OCI-LY3 (cell line): Measurements from ENCODE around the gene CNGB1.

Experiments
- CTCF ChIP-seq: fragments of 200-600, 300-600 bp; sonication (generic); IDR thresholded peaks from 2 replicates; pipeline ENCODE4 v1.5.1; 2014; ENCODE audit warnings: antibody characterized with exemption, low read length, low read depth
- EZH2phosphoT487 ChIP-seq: fragments of 200-600 bp; shearing (Covaris generic); IDR thresholded peaks from 2 replicates; pipeline ENCODE4 v1.6.1; 2018; ENCODE audit warnings: antibody characterized with exemption, mixed run types, low read depth

DNA sequence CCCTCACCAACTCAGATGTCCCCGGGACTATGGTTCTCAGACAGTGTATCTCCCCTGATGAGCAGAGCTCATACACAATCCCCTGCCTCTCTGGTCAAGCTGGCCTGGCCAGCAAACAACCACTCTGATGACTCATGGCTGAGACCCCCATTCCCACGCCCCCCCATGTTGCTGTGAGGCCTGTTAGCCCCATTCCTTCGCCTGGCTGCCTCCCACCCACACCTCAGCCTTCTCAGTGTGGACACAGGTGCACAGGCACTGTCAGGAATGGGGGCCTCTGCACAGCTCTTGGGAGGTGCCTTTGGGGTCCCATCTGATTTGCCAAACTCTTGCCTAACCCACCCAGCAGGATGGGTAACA lies 80.2 kb downstream of the CNGB1 start:
- TF ChIP-seq CTCF, result no peak
- no peak for TF ChIP-seq EZH2phosphoT487
